Nephron progenitor cell (in vitro differentiated cells): ENCODE measurements around the gene NT5C3B.

ENCODE experiments used
- DNase-seq: peaks from one replicate; pipeline ENCODE4 v3.0.0; 2021
- H3K27ac Mint-ChIP-seq: 2 replicates; pipeline ENCODE4 v1.8.0; 2021; ENCODE audit warnings: mild to moderate bottlenecking, moderate library complexity, mixed read lengths
- H3K27me3 Mint-ChIP-seq: 2 replicates; pipeline ENCODE4 v1.8.0; 2021; ENCODE audit warnings: mild to moderate bottlenecking, low read depth, mixed read lengths; ENCODE audit not compliant: poor library complexity
- H3K36me3 Mint-ChIP-seq: 2 replicates; pipeline ENCODE4 v1.8.0; 2021; ENCODE audit warnings: low read depth, mixed read lengths
- H3K4me1 Mint-ChIP-seq: 2 replicates; pipeline ENCODE4 v1.8.0; 2021; ENCODE audit warnings: mixed read lengths
- H3K4me3 Mint-ChIP-seq: 2 replicates; pipeline ENCODE4 v1.8.0; 2021; ENCODE audit warnings: mild to moderate bottlenecking, moderate library complexity, mixed read lengths
- H3K9me3 Mint-ChIP-seq: 2 replicates; pipeline ENCODE4 v1.8.0; 2021; ENCODE audit warnings: mild to moderate bottlenecking, moderate library complexity, mixed read lengths
- CTCF ChIP-seq: fragments of 200-600 bp; sonication (generic); IDR thresholded peaks from 2 replicates; pipeline ENCODE4 v1.5.0; 2021; ENCODE audit warnings: antibody characterized with exemption

The NT5C3B gene

GRCh38 chr17:41871789-41872188 is 35.8 kb upstream of the NT5C3B start:
- H3K27me3 Mint-ChIP-seq: no peaks in the 10 kb centered on the region
- H3K36me3 Mint-ChIP-seq: peaks cover 90% of the 10 kb centered on the region
- H3K4me1 Mint-ChIP-seq: no peaks in the 10 kb centered on the region
- TF ChIP-seq CTCF: no peak
- peak overlapping the region; percentile 48 for H3K27ac Mint-ChIP-seq
- H3K9me3 Mint-ChIP-seq: peaks cover 12% of the 10 kb centered on the region
- DNase-seq: no peak
- no peak overlapping the region for H3K4me3 Mint-ChIP-seq

- H3K36me3 Mint-ChIP-seq: peaks cover 84% of the 10 kb centered on the region
- no peak for TF ChIP-seq CTCF
- DNase-seq: no peak
- no peak overlapping the region for H3K4me3 Mint-ChIP-seq
- H3K4me1 Mint-ChIP-seq: peaks cover under 1% of the 10 kb centered on the region
- H3K27ac Mint-ChIP-seq: peak overlapping the region; percentile 68
- no peaks in the 10 kb centered on the region for H3K27me3 Mint-ChIP-seq
- H3K9me3 Mint-ChIP-seq: peaks cover 6% of the 10 kb centered on the region
Measured at GRCh38 chr17:41870627-41871026, 34.6 kb upstream of the NT5C3B start.

- Mint-ChIP-seq H3K4me3 (no peak overlapping the region), H3K27me3 (no peaks in the 10 kb centered on the region), H3K27ac (no peak overlapping the region), H3K9me3 (peaks cover 5% of the 10 kb centered on the region), H3K4me1 (peaks cover 3% of the 10 kb centered on the region), H3K36me3 (peaks cover 84% of the 10 kb centered on the region)
- no peak for DNase-seq
- TF ChIP-seq CTCF: no peak
Measured at GRCh38 chr17:41870097-41870496, 34.1 kb upstream of the NT5C3B start.

- Mint-ChIP-seq H3K36me3 (peaks cover 78% of the 10 kb centered on the region), H3K4me1 (peaks cover 3% of the 10 kb centered on the region), H3K27ac (no peak overlapping the region), H3K9me3 (no peaks in the 10 kb centered on the region), H3K4me3 (no peak overlapping the region), H3K27me3 (no peaks in the 10 kb centered on the region)
- no peak for TF ChIP-seq CTCF
- no peak for DNase-seq
Measured at GRCh38 chr17:41869426-41869825, 33.4 kb upstream of the NT5C3B start.

GRCh38 chr17:41868568-41868967 is 32.5 kb upstream of the NT5C3B start:
- H3K27ac Mint-ChIP-seq: peak overlapping the region; percentile 76
- peaks cover 3% of the 10 kb centered on the region for H3K4me1 Mint-ChIP-seq
- no peak overlapping the region for H3K4me3 Mint-ChIP-seq
- H3K27me3 Mint-ChIP-seq: no peaks in the 10 kb centered on the region
- TF ChIP-seq CTCF: no peak
- H3K36me3 Mint-ChIP-seq: peaks cover 71% of the 10 kb centered on the region
- DNase-seq: no peak
- H3K9me3 Mint-ChIP-seq: no peaks in the 10 kb centered on the region

- Mint-ChIP-seq H3K9me3 (no peaks in the 10 kb centered on the region), H3K4me3 (no peak overlapping the region), H3K27me3 (peaks cover 2% of the 10 kb centered on the region), H3K4me1 (peaks cover 20% of the 10 kb centered on the region), H3K27ac (peak overlapping the region; percentile 94), H3K36me3 (peaks cover 42% of the 10 kb centered on the region)
- no peak for DNase-seq
- no peak for TF ChIP-seq CTCF
Measured at GRCh38 chr17:41865596-41865893, 29.5 kb upstream of the NT5C3B start.
